Fibroblast of skin of back (primary cell): ENCODE results near the gene SYNM.
A peak's percentile ranks its signal among the peaks of the same experiment; 100 is the strongest.

Experiments used
- DNase-seq: peaks from one replicate; pipeline ENCODE4 v3.0.0-alpha.2; 2013

Gene SYNM

DNA sequence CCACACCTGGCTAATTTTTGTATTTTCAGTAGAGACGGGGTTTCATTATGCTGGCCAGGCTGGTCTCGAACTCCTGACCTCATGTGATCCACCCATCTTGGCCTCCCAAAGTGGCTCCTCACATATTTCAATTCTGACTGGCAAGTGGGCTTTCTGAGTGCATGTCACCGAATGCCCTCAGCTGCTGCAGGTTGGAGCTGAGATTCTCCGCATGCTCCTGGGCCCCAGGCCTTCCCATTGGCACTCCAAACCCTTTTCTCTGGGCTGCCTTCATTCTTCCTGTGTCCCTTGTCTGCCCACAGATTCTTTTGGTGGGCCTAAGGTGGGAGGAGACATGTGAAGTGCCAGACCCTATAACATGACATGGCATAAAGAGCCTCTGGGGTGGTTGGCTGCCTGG lies 67.3 kb downstream of the SYNM start:
- DNase-seq, result no peak

DNA sequence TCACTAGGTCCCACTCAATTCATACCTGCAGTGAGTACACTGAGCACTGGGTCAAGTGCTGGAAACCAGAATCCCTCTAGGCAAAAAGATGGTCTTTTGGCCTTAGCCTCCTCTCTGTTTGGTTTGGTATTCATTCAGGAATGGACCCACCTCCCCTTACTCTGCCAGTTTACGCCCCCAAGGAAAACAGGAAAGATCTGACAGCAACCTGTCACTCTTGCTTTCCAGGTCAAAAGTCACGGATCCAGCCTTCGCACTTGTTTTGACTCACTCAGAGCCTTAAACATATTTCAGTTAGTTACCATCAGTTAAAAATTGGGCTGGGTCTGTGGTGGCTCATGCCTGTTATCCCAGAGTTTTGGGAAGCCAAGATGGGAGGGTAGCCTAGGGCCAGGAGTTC lies 68.1 kb downstream of the SYNM start:
- no peak for DNase-seq

DNA sequence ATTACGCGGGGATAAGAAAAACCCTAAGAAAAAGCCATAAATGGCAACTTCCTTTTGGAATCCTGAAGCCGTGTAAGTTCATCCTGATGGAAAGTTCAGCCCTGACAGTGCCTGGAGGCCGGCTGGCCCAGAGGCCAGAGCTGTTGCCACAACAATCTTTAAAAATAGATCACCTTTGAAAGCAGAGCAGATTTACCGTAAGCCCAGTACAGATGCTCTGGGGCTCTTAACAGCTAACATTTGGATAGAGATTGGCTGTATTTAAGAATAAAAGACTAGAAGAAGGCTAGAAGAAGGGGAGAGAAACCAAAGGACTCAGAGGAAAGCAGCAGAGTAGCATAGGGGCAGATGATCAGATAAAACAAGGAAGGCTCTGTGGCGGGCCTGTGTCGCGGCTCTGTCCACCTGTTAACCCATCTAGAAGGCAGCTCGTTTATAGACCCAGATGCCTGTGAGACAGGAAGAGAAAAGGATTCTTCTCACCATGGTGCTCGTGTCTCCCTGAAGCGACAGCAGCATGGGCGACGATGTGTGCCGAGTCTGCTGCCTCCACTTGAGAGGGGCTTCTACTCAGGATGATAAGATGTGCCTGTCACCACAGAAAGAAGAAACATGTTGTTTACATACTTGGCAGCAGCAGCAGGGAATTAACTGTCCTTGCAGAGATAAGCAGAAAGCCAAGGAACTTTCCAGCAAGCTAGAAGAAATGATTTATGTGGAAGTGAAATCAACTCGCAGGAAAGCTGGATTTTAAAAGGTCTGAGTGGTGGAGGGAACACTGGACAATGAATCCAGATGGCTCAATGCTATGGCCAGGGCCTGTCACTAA lies 69.9 kb downstream of the SYNM start:
- DNase-seq, result no peak

DNA sequence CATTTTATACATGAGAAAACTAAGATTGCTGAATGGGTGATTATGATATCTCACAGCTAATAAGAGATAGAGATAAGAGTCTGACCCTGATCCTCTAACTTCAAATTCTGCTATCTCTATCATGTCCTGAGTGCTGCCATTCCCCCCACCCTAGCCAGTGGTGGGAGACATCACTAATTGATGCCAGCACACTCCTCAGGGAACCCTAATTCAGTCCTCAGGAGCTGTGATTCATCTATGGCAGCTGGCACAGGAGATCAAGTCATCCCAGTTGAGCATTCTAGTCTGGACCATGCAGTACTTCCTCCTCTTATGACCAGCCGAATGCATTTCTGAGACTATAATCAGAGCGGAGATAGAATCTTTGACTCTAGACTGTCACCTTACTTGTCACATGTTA lies 71.9 kb downstream of the SYNM start:
- DNase-seq, result no peak

DNA sequence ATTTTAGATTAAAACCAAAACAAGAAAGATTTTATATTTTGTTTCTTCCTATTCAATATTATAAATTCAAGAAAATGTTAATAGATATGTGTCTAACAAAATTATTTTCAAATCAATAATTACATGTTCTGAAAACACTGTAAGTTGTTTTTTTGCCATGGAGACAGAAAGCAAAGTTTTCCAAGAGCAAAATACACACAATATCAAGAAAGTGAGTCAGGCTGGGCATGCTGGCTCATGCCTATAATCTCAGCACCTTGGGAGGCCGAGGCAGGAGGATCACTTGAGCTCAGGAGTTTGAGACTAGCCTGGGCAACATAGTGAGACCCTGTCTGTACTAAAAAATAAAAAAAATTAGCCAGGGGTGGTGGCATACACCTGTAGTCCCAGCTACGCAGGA lies 72.8 kb downstream of the SYNM start:
- no peak for DNase-seq

DNA sequence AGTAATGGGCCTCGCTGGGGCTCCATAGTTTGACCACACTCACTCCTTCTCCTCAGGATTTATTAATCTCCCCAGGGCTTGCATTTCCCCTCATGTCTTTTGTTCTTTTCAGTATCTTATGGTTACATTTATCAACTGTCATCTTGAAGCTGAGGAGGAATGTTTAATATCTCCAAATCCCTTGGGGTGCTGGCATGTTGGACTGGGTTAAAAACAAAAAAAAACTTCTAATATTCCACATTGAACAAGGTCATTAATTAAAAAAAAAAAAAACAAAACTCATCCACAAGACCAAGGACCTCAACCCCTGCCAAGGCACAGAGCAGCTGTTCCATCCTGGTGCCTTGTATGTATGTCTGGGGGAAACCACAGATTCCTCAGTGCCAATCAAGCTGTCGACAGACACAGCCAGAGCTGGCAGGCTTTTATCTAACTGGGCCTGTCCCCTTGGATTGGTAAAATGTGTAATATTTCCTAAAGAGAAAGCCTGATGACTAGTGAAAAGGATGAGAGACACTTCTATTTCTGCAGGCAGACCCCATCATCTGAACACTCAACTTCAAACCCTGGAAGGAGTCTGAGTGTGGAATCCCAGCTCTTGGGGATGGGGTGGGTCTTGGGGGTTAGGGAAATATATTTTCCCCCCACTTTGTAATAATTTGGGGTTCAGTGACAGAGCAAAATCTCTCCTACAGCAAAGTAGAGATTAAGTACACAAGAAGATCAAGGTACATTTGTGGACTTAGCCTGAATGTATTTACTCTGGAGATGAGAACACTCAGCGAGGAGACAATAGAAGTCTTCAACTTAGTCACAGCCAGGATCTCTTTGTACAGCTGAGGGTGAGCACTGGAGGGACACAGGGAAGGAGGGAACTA lies 75.4 kb downstream of the SYNM start:
- no peak for DNase-seq

DNA sequence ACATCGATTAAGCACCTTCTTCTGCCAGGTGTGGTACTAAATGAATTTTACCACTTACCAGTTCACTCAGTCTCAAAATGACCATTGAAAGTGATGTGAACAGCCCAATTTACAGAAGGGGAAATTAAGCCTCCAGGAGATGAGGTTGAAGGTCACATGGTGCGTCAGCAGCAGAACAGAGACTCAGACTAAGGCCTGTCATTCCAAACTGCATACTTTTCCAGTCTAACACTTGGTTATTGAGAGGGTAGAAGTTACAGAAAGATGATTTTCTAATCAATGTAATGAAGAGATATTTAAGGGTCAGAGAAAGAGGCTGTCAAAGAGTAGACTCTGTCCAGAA lies 76.1 kb downstream of the SYNM start:
- DNase-seq, result no peak

DNA sequence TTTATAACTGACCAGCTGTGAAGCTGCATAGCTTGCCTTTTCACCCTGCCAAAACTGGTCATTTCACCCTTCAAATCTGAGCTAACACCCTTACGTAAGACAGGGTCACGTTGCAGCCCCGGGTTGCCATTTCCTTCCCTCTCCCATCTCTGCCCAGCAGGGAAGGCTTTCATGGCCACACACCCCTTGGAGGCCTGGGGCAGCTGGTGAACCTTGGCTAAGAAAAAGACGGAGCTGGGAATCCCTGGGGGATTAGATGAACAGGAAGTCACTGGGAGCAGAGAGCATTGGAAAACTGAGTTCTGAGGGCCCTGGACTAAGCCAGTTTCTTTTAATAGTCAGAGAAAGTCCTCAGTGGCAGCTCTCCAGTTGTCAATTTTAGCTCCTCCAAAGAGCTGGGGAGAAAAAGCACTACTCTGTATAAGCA lies 76.7 kb downstream of the SYNM start:
- DNase-seq, result peak; percentile 63

DNA sequence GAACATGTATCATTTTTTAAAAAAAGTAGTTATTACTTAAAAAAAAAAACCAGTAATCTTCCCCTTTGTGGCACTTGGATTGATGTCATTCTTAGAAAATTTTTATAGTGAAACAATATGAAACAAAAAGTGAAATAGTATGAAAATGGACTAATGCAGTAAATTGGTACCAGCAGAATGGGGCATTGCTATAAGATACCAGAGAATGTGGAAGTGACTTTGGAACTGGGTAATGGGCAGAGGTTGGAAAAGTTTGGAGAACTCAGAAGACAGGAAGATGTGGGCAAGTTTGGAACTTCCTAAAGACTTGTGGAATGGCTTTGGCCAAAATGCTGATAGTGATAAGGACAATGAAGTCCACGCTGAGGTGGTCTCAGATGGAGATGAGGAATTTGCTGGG lies 77.9 kb downstream of the SYNM start:
- no peak for DNase-seq
